T47D (cell line): ENCODE measurements around the gene ACTA1.
"Not testable (repeated sequence)": the region's sequence is repeated elsewhere in the genome, so short reads cannot be mapped to it uniquely, and the experiment has no call there.

ENCODE experiments used
- DNase-seq, 2 experiments: peaks; one replicate each; pipeline versions ENCODE4 v3.0.0 to v3.0.0-alpha.2; 2011 to 2012; ENCODE audit warnings: low read depth in 1 of 2, low spot score in 1 of 2
- JUND ChIP-seq: IDR thresholded peaks from 2 replicates; pipeline ENCODE4 v1.6.1; 2012; ENCODE audit warnings: low read depth
- in situ Hi-C: cut with HindIII; loops from 2 replicates; pipeline ENCODE4 v1.10.0; 2016; ENCODE audit warnings: low sequenced_read_pairs, low pct_unique_long_range_greater_than_20kb

The ACTA1 gene

GRCh38 chr1:229434005-229434640 lies at the start of gene ACTA1:
ACTA1 (minus strand) TSS chr1:229434094; CDS start chr1:229433115, 979 bp downstream.
- peak in 1 of 2 experiments; percentile 42 for DNase-seq
- in situ Hi-C loops: no loop called here
- TF ChIP-seq JUND: no peak

DNA sequence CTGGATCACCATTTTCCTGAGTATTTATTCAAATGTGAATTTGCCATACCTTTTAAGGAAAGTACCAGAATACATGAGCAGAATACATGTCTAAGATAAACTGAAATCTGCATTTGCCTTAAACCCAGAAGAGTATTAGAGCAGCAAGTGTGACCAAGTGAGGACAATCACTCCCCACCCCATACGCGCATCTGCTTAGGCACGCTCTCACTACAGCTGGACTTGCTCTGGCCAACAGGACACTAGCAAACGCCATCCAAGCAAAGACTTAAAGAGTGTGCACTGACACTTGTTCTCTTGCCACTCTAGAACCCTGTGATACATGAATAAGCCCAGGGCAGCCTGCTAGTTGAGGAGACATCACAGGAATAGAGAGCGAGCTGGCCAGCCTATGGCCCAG lies 48.6 kb upstream of the ACTA1 start:
- DNase-seq: no peak
- in situ Hi-C loops: no loop called here
- TF ChIP-seq JUND: no peak

GRCh38 chr1:229480495-229480894 lies 46.6 kb upstream of the ACTA1 start:
- no peak for DNase-seq
- no peak for TF ChIP-seq JUND
- in situ Hi-C loops: no loop called here

DNA sequence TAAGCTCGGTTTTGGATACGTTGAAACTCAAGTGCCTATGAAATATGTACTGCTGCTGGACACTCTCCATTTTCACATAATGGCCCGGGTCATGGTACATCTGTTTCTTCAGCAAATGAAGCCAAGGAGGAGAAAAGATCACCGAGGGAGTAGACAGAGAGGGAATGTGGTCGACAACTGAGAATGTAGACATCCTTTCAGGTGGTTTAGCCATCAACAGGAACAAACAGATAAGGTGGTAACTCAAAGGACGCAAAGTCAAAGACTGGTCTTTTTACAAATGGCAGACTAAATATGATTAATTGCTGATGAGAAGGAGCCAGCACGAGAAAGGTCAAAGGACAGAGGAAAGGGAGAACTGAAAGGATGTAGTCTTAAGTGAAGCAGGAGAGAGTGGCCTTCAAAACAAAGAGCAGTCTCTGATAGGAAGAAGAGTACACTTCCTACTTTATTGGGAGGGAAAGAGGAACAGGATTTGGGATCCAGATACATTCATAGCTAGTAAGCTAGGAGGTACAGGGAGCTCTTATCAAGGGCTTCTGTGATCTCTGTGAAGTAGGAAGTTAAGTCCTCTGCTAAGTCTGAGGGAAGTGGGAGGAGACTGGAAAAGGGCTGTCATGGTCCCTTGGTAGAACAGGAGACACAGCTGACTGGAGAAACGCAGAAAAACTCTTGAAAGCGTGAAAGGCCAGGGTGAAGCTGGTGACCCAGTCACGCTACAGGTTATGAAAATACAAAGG lies 45.9 kb upstream of the ACTA1 start:
- no peak for TF ChIP-seq JUND
- no peak for DNase-seq
- in situ Hi-C loops: no loop called here

DNA sequence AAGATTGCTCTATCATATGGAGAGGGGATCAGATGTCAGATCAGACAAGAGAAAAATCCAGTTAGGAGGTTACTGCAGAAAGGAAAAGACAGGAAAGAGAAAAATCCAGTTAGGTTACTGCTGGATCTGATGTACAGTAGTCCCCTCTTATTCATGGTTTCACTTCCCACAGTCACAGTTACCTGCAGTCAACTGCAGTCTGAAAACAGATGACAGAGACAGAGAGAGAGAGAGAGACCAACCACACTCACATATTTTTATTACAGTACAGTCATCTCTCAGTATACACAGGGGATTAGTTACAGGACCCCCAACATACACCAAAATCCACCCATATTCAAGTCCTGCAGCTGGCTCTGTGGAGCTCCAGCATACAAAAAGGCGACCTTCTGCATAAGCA lies 45.0 kb upstream of the ACTA1 start:
- in situ Hi-C loops: no loop called here
- no peak for DNase-seq
- no peak for TF ChIP-seq JUND

- in situ Hi-C loops, DNase-seq: not testable (repeated sequence)
Measured at GRCh38 chr1:229475859-229476258, 42.0 kb upstream of the ACTA1 start.

GRCh38 chr1:229474509-229474908 lies 40.6 kb upstream of the ACTA1 start:
- in situ Hi-C loops: no loop called here
- no peak for DNase-seq
- TF ChIP-seq JUND: no peak

DNA sequence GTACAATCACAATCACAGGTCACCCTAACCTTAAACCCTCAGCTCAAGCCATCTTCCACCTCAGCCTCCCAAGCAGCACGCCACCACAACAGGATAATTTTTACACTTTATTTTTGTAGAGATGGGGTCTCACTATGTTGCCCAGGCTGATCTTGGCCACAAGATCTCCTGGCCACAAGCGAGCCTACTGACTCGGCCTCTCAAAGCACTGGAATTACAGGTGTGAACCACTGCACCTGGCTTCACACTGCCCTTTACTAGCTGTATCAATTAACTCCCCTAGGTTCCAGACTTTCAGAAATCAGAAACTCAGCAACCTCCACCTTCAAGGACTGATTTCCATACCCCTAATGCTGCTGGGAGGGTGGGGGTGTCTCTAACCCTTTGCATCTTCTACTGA lies 37.3 kb upstream of the ACTA1 start:
- in situ Hi-C loops: no loop called here
- no peak for DNase-seq
- TF ChIP-seq JUND: no peak

DNA sequence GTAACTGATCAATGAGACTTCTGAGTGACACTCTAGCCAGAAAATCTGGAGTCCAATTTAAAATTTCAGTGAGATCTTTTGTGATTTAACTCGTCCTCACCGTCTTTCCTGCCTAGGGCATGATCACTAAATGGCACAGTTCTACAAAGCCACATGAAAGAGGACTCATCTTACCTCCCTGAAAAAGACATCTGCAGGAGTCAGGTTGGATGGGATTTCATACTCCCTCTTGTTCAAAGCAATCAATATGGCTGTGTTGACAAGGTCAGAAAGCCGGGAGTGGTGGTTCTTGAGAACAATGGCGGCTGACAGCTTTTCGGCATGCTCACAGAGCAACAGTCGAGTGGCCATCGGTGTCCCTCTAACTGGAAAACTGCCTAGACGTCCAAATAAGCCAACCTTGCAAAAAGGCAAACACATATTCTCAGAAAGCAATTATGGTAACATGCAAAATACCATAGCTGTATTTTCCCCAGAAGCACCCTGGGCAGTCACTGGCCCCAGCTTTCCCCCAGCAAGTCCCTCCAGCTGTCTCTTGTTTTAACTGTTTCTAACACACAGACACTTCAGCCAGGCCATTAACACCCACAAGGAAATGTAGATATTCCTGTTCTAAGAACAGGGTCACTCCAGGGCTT lies 36.6 kb upstream of the ACTA1 start:
- TF ChIP-seq JUND: no peak
- no peak for DNase-seq
- in situ Hi-C loops: no loop called here

GRCh38 chr1:229466887-229467286 lies 33.0 kb upstream of the ACTA1 start:
- TF ChIP-seq JUND: no peak
- DNase-seq: no peak
- in situ Hi-C loops: no loop called here

GRCh38 chr1:229464672-229465071 lies 30.8 kb upstream of the ACTA1 start:
- in situ Hi-C loops: no loop called here
- no peak for TF ChIP-seq JUND
- DNase-seq: no peak

DNA sequence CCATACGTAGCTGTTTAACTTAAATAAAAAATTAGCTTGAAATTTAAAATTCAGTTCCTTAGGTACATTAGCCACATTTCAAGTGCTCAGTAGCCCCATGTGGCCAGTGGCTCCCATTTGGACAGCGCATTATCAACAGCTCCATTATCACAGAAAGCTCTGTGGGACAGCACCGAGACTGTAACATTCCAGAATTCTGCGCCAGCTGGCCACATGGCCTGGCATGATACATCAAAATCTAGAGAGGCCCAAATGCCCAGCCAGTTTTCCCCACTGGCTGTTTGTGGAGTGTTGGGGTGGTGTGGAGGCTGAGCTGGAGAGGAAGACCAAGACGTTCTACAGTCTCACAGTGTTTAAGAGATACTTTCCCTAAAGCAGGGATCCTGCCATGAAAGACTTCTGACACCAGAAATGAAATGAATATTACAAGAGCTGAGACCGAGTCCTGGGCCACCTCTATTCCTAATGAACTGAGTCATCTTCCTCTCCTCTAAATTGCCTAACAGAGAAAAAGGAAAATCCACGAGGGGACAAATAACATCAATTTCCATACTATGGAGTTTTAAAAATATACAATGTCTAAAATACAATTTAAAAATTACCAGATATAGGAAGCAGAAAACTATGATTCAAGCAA lies 27.3 kb upstream of the ACTA1 start:
- TF ChIP-seq JUND: no peak
- DNase-seq: no peak
- in situ Hi-C loops: no loop called here

DNA sequence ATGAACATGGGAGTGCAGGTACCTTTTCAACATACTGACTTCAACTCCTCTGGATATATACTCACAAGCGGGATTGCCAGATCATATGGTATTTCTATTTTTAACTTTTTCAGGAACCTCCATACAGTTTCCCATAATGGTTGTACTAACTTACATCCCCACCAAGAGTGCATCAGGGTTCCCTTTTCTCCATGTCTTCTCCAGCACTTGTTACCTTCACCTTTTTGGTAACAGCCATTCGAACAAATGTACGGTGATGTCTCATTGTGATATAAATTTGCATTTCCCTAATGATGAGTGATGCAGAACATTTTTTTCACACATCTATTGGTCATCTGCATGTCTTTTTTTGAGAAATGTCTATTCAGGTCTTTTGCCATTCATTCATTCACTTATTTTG lies 25.9 kb upstream of the ACTA1 start:
- in situ Hi-C loops: no loop called here
- no peak for DNase-seq
- no peak for TF ChIP-seq JUND
